ENCODE data around the gene METTL17. TPM values are rescaled to one million over a fixed set of nuclear protein-coding genes. Genes with fewer than 3 reads are reported as not detected.
"Not testable (repeated sequence)": the region's sequence is repeated elsewhere in the genome, so short reads cannot be mapped to it uniquely, and the experiment has no call there.

Gene METTL17, protein sequence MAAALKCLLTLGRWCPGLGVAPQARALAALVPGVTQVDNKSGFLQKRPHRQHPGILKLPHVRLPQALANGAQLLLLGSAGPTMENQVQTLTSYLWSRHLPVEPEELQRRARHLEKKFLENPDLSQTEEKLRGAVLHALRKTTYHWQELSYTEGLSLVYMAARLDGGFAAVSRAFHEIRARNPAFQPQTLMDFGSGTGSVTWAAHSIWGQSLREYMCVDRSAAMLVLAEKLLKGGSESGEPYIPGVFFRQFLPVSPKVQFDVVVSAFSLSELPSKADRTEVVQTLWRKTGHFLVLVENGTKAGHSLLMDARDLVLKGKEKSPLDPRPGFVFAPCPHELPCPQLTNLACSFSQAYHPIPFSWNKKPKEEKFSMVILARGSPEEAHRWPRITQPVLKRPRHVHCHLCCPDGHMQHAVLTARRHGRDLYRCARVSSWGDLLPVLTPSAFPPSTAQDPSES
- 34.6 TPM for total RNA-seq
- long read RNA-seq, transcript METTL17-201 (14 exons, 1,749 nt) = major isoform, 27 of 40 reads
- long read RNA-seq, partial matches to known transcripts = 3 of 40 reads
- long read RNA-seq, other reads (novel, unspliced or antisense) = 5 of 40 reads

DNA sequence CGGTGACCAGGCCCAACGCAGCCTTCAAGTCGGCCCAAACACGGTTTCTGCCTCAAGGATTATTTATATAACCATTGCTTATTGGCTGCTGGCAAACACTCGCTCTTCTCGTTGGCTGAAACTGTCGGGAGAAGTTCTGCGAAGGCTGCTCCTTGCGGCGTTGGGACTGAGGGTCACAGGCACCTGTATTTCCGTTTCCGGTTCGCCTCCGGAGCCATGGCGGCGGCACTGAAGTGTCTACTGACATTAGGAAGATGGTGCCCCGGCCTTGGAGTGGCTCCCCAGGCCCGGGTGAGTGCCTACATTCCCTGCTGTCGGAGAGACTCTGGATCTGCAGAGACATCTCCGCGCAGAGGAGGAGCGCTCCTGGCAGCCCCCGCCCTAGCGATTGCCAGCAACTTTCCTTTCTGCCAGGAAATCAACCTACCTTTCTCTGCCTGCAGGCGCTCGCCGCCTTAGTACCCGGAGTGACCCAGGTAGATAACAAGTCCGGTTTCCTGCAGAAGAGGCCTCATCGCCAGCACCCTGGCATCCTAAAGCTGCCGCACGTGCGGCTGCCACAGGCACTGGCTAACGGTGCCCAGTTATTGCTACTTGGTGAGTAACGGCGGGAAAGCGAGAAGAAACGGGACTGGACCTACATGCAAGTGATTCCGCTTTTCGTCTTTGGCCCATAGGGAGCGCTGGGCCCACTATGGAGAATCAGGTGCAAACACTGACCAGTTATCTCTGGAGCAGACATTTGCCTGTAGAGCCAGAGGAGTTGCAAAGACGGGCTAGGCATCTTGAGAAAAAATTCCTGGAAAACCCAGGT is at the start of gene METTL17:
TSS of gene METTL17 (plus strand) at position 194 of the 814 bp plus-strand sequence. CDS start at position 217, 23 bp downstream.
- peak; percentile 93 for DNase-seq (ENCODE audit: low spot score)
- intact Hi-C loops (cut with DNase I) = loop anchor here (2.0 kb wide), 1 partner anchor 19 kb away; no protein-coding TSS in a partner anchor

GRCh38 chr14:20945146-20945545 is 44.6 kb upstream of the METTL17 start:
- intact Hi-C loops (cut with DNase I); DNase-seq (ENCODE audit: low spot score): not testable (repeated sequence)

- intact Hi-C loops (cut with DNase I); DNase-seq (ENCODE audit: low spot score): not testable (repeated sequence)
Observed at GRCh38 chr14:20946707-20947106, 43.1 kb upstream of the METTL17 start.

- not testable (repeated sequence) for DNase-seq (ENCODE audit: low spot score)
Observed at GRCh38 chr14:20954736-20955537, 34.8 kb upstream of the METTL17 start, which contains the start of gene RNASE2. Gene RNASE2, plus strand, starts transcription at chr14:20955487. Its CDS starts 285 bp downstream, at chr14:20955772.

GRCh38 chr14:20955538-20955873 is 34.3 kb upstream of the METTL17 start:
- DNase-seq (ENCODE audit: low spot score); intact Hi-C loops (cut with DNase I): not testable (repeated sequence)

More at GRCh38 chr14:20954736-20955537, 34.8 kb upstream of the METTL17 start, which contains the start of gene RNASE2:
- intact Hi-C loops (cut with DNase I) = not testable (repeated sequence)

DNA sequence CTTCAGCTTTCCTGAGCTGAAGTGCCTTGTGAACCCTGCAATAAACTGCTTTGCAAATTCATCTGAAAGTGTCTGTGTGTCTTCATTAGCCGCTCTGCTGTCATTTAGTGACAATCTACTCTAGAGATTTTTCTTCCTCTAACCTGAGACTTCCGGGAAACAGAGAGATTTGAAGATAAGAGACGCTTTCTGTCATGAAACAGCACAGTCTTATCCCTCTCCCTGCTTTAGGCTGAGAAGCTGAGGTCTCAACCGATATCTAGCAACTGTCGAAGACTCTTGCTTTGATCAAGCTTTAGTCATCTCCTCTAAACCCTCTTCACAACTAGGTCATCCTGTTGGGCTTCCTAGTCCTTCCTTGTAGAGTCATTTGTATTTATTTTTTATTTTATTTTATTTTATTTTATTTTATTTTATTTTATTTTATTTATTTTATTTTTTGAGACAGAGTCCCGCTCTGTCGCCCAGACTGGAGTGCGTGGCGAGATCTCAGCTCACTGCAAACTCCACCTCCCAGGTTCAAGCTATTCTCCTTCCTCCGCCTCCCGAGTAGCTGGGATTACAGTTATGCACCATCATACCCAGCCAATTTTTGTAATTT is 33.3 kb upstream of the METTL17 start:
- intact Hi-C loops (cut with DNase I) = no loop called here
- no peak for DNase-seq (ENCODE audit: low spot score)

DNA sequence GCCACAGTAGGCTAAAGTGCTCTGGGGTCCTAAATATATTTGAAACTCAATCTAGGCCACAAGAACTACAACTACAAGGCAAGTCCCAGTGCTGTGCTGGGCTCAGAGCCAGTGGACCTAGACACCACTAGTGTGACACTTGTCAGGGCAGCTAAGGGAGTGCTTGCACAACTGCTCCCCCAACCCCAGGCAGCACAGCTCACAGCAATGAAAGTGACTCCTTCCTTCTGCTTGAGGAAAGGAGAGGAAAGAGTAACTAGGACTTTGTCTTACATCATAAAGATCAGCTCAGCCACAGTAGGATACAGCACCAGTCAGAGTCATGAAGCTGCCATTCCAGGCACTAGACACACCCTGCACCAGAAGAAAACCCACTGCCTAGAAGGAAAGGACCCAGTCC is 30.8 kb upstream of the METTL17 start:
- intact Hi-C loops (cut with DNase I); DNase-seq (ENCODE audit: low spot score): not testable (repeated sequence)

DNA sequence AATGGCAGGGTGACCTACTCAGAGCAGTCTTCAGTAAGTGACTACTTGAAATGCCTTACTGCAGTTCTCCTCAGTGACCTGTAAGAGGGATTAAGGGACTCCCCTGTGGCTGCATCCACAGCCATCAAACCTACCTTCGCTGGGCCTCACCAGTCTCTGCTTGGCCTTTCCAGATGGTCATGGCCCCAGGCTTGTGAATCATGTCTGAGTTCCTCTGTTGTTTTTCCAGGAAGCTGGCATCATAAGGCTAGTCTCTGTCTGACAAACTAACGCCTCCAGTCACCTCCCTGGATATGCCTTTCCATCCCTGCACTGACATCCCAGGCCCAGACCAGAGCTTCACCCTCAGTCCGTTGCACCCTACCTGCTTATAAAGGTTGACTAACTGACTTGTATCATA is 20.4 kb upstream of the METTL17 start:
- intact Hi-C loops (cut with DNase I) = no loop called here
- no peak for DNase-seq (ENCODE audit: low spot score)

DNA sequence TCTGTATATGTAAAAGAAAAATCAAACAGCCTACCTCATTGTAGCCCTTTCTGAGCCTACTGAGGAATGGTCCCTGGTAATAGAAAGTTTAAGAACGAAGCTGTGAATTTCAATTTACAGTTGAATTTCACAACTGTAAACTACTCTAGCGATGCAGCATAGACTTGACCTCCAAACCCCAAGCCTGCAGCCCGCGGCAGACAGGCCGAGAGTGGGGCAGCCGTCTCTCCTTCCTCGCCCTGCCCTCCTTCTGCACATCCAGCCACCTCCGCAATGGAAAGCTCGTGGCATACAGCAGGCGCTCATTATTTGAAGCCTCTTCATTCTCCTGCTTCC is 19.2 kb upstream of the METTL17 start:
- intact Hi-C loops (cut with DNase I) = loop anchor here (2.0 to 5.0 kb wide), 3 partner anchors 18 to 288 kb away; partner anchors contain the start of genes METTL17 and RNASE4
- DNase-seq (ENCODE audit: low spot score) = no peak

DNA sequence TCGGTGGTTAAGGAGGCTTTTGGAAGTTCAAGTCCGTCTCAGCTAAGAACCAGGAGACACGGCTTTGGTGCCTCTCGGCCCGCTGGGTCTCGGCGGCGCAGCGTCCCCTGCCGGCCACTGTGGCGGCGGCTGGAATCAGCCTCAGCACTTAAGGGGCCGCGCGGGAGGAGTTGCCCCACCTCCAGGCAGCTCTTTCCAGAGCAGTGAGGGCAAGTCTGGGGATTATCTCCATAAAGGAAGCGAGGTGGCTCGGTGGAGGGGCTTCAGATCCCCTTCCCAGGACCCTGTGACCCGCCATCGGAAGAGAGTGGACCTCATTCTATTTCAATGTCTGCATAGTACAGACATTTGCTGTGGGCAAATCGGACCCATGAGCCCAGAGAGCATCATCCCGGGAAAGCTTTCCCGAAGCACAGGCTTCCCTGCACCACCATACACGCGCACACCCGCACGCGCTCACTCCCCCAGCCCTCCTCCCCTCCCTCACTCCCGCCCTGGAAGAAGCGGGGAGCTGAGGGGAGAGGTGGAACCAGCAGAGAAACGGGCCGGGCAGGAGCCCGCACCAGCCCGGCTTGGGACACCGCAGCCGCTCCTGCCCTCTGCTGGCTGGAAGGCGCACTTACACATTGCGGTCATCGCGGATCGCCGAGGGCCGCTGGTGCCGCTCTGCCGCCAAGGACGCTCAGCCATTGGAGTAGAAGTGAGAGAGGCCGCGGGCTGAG is 18.6 kb upstream of the METTL17 start:
- DNase-seq (ENCODE audit: low spot score) = peak; percentile 95
- intact Hi-C loops (cut with DNase I) = loop anchor here (1.0 to 5.0 kb wide), 4 partner anchors 18 to 289 kb away; partner anchors contain the start of genes METTL17 and RNASE4

DNA sequence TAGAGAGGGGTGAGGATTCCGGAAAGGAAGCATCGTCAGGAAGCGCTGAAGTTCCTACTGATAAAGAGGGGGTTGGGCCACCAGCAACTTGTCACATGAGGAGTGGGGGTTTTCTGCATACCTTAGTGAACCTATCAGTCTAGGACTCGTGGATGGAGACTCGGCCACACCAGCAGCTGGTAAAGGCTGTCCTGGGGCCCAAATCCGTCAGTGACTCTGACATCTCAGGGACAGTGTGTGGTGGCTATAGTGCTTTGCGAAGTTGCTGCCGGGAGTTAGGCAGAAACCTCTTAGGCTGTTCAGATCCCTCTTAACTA is 18.1 kb upstream of the METTL17 start:
- DNase-seq (ENCODE audit: low spot score) = no peak
- intact Hi-C loops (cut with DNase I) = loop anchor here (1.0 to 5.0 kb wide), 4 partner anchors 17 to 289 kb away; partner anchors contain the start of genes METTL17 and RNASE4

- intact Hi-C loops (cut with DNase I) = loop anchor here (5.0 kb wide), 2 partner anchors 116 to 291 kb away; partner anchors contain the start of gene RNASE4
- no peak for DNase-seq (ENCODE audit: low spot score)
Observed at GRCh38 chr14:20973501-20973900, 16.3 kb upstream of the METTL17 start.

DNA sequence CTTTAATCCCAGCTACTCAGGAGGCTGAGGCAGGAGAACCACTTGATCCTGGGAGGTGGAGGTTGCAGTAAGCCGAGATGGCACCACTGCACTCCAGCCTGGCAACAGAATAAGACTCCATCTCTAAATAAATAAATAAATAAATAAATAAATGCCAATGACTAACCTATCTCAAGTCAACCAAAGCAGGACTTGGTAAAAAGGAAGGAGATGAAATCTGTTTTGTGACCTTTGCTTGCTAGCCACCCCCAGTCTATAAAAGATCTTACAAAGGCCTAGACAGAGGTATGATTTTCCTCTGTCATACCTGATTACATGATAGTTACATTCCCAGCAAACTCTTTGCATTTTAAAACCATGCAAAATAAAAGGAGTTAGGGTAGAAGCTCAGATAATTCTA is 13.5 kb upstream of the METTL17 start:
- no peak for DNase-seq (ENCODE audit: low spot score)
- intact Hi-C loops (cut with DNase I) = no loop called here

- DNase-seq (ENCODE audit: low spot score) = no peak
- intact Hi-C loops (cut with DNase I) = no loop called here
Observed at GRCh38 chr14:20978687-20979086, 11.1 kb upstream of the METTL17 start.

DNA sequence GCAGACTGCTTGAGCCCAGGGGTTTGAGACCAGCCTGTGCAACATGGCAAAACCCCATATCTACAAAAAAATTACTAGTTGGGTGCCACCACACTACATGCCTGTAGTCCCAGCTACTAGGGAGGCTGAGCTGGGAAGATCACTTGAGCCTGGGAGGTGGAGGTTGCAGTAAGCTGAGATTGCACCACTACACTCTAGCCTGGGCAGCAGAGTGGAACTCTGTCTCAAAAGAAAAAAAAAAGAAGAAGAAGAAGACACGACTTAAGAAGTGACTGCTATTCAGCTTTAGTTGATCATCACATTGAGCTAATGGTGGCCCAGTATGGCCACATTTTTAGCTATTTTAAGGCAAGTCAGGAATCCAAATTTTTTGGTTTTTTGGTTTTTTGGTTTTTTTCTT is 8.9 kb upstream of the METTL17 start:
- no peak for DNase-seq (ENCODE audit: low spot score)
- intact Hi-C loops (cut with DNase I) = no loop called here

DNA sequence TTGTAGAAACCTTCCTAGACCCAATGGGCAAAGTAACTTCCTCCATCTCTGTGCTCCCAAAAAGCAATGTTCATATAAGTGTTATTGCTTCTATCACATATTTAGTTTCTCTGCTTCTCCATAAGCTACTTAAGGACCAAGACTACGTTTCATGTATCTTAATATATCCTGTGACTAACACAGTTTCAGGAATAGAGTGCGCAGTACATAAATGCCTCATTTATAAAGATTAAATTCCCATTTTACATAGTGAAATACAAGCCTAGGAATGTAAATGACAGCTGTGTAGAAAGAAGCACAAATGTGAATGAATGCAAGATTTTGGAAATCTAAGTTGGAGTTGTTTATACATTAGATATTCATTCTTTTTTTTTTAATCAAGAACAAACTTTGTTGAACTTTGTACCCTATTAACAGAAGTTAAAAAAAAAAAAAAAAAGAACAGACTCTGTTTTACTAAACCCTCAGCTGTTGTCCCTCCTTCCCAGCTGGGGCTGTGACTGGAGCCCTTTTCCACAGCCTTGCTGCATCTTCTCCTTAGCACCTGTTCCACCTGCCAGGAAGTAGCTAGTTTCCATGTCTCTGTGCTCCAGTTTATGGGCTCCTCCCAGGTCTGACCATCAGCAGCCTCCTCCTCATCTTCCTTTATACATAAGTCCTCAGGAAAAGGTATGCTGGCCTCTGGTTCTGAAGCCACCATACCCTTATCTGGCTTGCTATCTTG is 7.0 kb upstream of the METTL17 start:
- intact Hi-C loops (cut with DNase I) = no loop called here
- no peak for DNase-seq (ENCODE audit: low spot score)

DNA sequence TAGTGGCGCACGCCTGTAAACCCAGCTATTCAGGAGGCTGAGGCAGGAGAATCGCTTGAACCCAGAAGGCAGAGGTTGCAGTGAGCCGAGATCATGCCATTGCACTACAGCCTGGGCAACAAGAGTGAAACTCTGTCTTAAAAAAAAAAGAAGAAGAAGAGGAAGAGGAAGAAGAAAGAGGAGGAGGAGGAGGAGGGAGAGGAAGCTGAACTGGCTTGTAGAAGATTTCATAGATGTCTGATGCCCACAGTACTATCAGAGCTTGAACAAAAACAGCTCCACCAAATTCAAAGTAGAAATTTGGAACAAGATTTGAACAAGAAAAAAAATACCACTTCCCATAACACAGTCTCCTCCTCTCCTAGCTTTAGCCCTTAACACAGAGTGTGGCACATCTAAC is 4.1 kb upstream of the METTL17 start:
- intact Hi-C loops (cut with DNase I); DNase-seq (ENCODE audit: low spot score): not testable (repeated sequence)

GRCh38 chr14:20986811-20987210 is 3.0 kb upstream of the METTL17 start:
- intact Hi-C loops (cut with DNase I) = no loop called here
- DNase-seq (ENCODE audit: low spot score) = no peak
